ENCODE results near the gene MAP3K19.

GRCh38 chr2:134955744-134956143, 91.5 kb downstream of the MAP3K19 start:
- TF ChIP-seq EZH2 (IDR thresholded peaks at IDR 0.05; ENCODE audit: low read length, unreplicated experiment) = no peak
- TF ChIP-seq CTCF (conservative IDR thresholded peaks at IDR 0.05; ENCODE audit: low read depth, low read length) = no peak
